ENCODE data around the gene SUSD3. TPM values are rescaled to one million over a fixed set of nuclear protein-coding genes. Genes with fewer than 3 reads are reported as not detected.
A peak's percentile ranks its signal among the peaks of the same experiment; 100 is the strongest.

SUSD3 gene
- total and polyA plus RNA-seq, 4 donors = 4.1 to 19.2 (median 11.8) TPM

- Histone ChIP-seq H3K9ac (ENCODE audit: low read depth in 1 of 2, low read length in 2 of 2) (no peak overlapping the region), H3K4me3 (ENCODE audit: low read depth in 1 of 3, low read length in 3 of 3) (no peak overlapping the region), H3K36me3 (ENCODE audit: control insufficient read depth in 4 of 4, insufficient read depth in 3 of 4, low read depth in 1 of 4, low read length in 3 of 4) (peaks cover 0 to 2% (median 0%) of the 10 kb centered on the region in 4 donors), H3K27ac (ENCODE audit: low read depth in 1 of 2, low read length in 2 of 2) (no peak overlapping the region), H3K27me3 (ENCODE audit: control insufficient read depth in 4 of 4, insufficient read depth in 4 of 4, low read length in 3 of 4) (no peaks in the 10 kb centered on the region), H3K4me1 (ENCODE audit: control insufficient read depth in 4 of 4, insufficient read depth in 4 of 4, low read length in 3 of 4) (no peaks in the 10 kb centered on the region), H3K9me3 (ENCODE audit: control insufficient read depth in 4 of 4, low read length in 3 of 4) (no peaks in the 10 kb centered on the region)
- peak; percentile 24 for DNase-seq (ENCODE audit: low spot score)
- TF ChIP-seq TAF1 (conservative IDR thresholded peaks at IDR 0.05) = no peak
- no peak for TF ChIP-seq JUND (IDR thresholded peaks at IDR 0.05)
- no peak for TF ChIP-seq YY1 (IDR thresholded peaks at IDR 0.05)
- TF ChIP-seq HNF4G (IDR thresholded peaks at IDR 0.05) = no peak
- no peak for TF ChIP-seq HNF4A (conservative IDR thresholded peaks at IDR 0.05)
- TF ChIP-seq, protein P1, sequence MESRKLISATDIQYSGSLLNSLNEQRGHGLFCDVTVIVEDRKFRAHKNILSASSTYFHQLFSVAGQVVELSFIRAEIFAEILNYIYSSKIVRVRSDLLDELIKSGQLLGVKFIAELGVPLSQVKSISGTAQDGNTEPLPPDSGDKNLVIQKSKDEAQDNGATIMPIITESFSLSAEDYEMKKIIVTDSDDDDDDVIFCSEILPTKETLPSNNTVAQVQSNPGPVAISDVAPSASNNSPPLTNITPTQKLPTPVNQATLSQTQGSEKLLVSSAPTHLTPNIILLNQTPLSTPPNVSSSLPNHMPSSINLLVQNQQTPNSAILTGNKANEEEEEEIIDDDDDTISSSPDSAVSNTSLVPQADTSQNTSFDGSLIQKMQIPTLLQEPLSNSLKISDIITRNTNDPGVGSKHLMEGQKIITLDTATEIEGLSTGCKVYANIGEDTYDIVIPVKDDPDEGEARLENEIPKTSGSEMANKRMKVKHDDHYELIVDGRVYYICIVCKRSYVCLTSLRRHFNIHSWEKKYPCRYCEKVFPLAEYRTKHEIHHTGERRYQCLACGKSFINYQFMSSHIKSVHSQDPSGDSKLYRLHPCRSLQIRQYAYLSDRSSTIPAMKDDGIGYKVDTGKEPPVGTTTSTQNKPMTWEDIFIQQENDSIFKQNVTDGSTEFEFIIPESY (IDR thresholded peaks at IDR 0.05) = no peak
- no peak for TF ChIP-seq CTCF (IDR thresholded peaks at IDR 0.05; ENCODE audit: low read depth, low read length, missing input control)
- no peak for TF ChIP-seq RAD21 (IDR thresholded peaks at IDR 0.05)
- no peak for TF ChIP-seq ATF3 (IDR thresholded peaks at IDR 0.05)
- 88% methylated on average over 13 of the region's 13 CpGs for WGBS
Measured at GRCh38 chr9:93010056-93010455, 48.4 kb upstream of the SUSD3 start.

GRCh38 chr9:93010704-93011103 is 47.8 kb upstream of the SUSD3 start:
- 81% methylated on average over 4 of the region's 4 CpGs for WGBS
- Histone ChIP-seq H3K4me3 (ENCODE audit: low read depth in 1 of 3, low read length in 3 of 3) (no peak overlapping the region), H3K27me3 (ENCODE audit: control insufficient read depth in 4 of 4, insufficient read depth in 4 of 4, low read length in 3 of 4) (no peaks in the 10 kb centered on the region), H3K9me3 (ENCODE audit: control insufficient read depth in 4 of 4, low read length in 3 of 4) (no peaks in the 10 kb centered on the region), H3K9ac (ENCODE audit: low read depth in 1 of 2, low read length in 2 of 2) (no peak overlapping the region), H3K36me3 (ENCODE audit: control insufficient read depth in 4 of 4, insufficient read depth in 3 of 4, low read depth in 1 of 4, low read length in 3 of 4) (peaks cover 0 to 2% (median 0%) of the 10 kb centered on the region in 4 donors), H3K27ac (ENCODE audit: low read depth in 1 of 2, low read length in 2 of 2) (no peak overlapping the region), H3K4me1 (ENCODE audit: control insufficient read depth in 4 of 4, insufficient read depth in 4 of 4, low read length in 3 of 4) (no peaks in the 10 kb centered on the region)
- DNase-seq (ENCODE audit: low spot score) = peak; percentile 12
- no peak for TF ChIP-seq CTCF (IDR thresholded peaks at IDR 0.05; ENCODE audit: low read depth, low read length, missing input control)
- no peak for TF ChIP-seq EGR1 (IDR thresholded peaks at IDR 0.05; ENCODE audit: low read depth in 2 of 2)
- TF ChIP-seq HNF4G (IDR thresholded peaks at IDR 0.05) = no peak
- no peak for TF ChIP-seq GABPA (IDR thresholded peaks at IDR 0.05 in 1 of 2, conservative IDR thresholded peaks at IDR 0.05 in 1 of 2)
- TF ChIP-seq RAD21 (IDR thresholded peaks at IDR 0.05) = no peak

DNA sequence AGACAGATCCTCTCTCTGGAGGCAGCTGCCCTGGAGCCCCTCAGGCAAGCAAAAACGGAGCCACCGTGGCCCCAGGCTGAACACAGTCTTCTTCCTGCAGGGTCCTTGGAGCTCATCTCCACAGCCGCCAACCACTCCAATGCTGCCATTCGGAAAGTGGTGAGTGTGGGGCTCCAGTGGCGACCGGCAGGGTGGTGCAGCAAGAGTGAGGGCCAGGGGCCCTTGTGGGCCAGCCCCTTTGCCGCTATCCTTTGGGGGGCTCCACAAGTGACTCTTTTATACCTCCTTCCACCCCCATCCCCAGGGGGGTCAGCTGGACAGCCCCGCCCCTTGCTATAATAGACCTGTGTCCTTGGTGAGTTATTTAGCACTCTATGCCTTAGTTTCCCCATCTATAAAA is 47.4 kb upstream of the SUSD3 start:
- no peak overlapping the region for H3K27ac ChIP-seq (ENCODE audit: low read depth in 1 of 2, low read length in 2 of 2)
- H3K36me3 ChIP-seq (ENCODE audit: control insufficient read depth in 4 of 4, insufficient read depth in 3 of 4, low read depth in 1 of 4, low read length in 3 of 4) = peaks cover 0 to 2% (median 0%) of the 10 kb centered on the region in 4 donors
- no peak overlapping the region for H3K4me3 ChIP-seq (ENCODE audit: low read depth in 1 of 3, low read length in 3 of 3)
- H3K9me3 ChIP-seq (ENCODE audit: control insufficient read depth in 4 of 4, low read length in 3 of 4) = no peaks in the 10 kb centered on the region
- H3K9ac ChIP-seq (ENCODE audit: low read depth in 1 of 2, low read length in 2 of 2) = no peak overlapping the region
- H3K27me3 ChIP-seq (ENCODE audit: control insufficient read depth in 4 of 4, insufficient read depth in 4 of 4, low read length in 3 of 4) = no peaks in the 10 kb centered on the region
- peak; percentile 24 for DNase-seq (ENCODE audit: low spot score)
- WGBS = 96% methylated on average over 8 of the region's 8 CpGs
- H3K4me1 ChIP-seq (ENCODE audit: control insufficient read depth in 4 of 4, insufficient read depth in 4 of 4, low read length in 3 of 4) = no peaks in the 10 kb centered on the region
- TF ChIP-seq FOXA2 (IDR thresholded peaks at IDR 0.05) (no peak), EGR1 (IDR thresholded peaks at IDR 0.05; ENCODE audit: low read depth in 2 of 2) (no peak), CTCF (IDR thresholded peaks at IDR 0.05; ENCODE audit: low read depth, low read length, missing input control) (no peak), HNF4G (IDR thresholded peaks at IDR 0.05) (no peak), TAF1 (conservative IDR thresholded peaks at IDR 0.05) (no peak), JUND (IDR thresholded peaks at IDR 0.05) (no peak), SP1 (IDR thresholded peaks at IDR 0.05) (no peak), FOXA1 (IDR thresholded peaks at IDR 0.05) (no peak), RXRA (IDR thresholded peaks at IDR 0.05) (no peak)
- TF ChIP-seq, protein P2, sequence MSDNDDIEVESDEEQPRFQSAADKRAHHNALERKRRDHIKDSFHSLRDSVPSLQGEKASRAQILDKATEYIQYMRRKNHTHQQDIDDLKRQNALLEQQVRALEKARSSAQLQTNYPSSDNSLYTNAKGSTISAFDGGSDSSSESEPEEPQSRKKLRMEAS (IDR thresholded peaks at IDR 0.05) = no peak
- TF ChIP-seq, protein P1 (IDR thresholded peaks at IDR 0.05) = no peak
